SIG-M5 (cell line): ENCODE measurements around the gene ITGB5.
"Not testable (repeated sequence)": the region's sequence is repeated elsewhere in the genome, so short reads cannot be mapped to it uniquely, and the experiment has no call there.

ENCODE experiments used
- DNase-seq: peaks from one replicate; lab custom pipeline; 2025; lab: John Stamatoyannopoulos, UW

The ITGB5 gene

DNA sequence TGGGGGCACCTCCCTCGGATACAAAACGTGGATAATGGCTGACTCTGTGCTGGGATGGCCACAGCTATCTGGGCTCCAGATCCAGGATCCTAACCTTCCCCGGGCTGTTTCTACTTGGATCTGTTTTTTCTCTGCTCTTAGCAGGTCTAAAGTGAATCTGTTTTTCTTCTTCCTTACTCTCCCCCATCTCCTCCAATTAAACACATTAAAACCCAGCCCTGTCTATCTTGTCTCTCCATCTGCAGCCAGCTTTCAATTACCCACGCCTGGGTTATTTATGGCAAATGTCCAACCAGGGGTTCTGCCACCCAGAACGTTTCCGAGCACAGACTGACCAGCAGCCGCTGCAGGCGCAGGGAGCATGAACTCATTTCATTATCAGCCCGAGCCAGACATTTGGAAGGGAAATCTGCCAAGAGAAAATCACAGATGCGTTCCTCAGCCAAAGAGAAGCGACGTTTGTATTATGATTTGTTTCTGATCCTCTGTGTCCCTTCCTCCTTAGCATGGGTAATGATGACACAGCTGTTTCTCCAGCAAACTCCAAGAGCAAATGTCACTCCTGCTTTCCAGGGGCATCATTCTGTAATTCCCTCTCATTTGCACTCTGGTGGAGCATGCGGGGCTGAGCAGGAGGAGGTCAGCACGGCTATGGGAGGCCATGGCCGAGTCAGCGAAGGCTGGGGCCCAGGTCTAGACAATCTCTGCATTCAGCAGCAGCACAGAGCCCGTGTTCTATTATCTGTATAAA is 114.9 kb downstream of the ITGB5 start:
- no peak for DNase-seq

GRCh38 chr3:124771083-124771445 is 116.1 kb downstream of the ITGB5 start:
- no peak for DNase-seq

GRCh38 chr3:124770336-124771082 is 116.7 kb downstream of the ITGB5 start:
- no peak for DNase-seq

DNA sequence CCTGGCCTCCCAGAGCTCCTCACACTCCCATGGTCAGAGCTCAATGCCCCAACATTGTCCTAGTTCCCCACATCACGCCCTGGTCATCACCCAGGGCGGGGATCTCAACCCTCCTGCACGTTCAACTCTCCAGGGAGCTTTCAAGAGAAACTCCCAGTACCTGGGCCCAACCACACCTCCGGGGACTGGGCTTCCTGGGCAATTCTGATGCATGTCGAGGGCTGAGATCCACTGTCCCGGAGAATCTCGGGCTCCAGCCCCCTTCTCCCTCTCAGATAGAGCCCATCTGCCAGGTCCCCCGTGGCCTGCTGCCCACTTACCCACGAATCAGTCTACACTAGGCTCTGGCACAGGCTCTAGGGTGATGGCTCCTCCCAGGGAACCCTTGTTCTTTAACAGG is 117.7 kb downstream of the ITGB5 start:
- no peak for DNase-seq

DNA sequence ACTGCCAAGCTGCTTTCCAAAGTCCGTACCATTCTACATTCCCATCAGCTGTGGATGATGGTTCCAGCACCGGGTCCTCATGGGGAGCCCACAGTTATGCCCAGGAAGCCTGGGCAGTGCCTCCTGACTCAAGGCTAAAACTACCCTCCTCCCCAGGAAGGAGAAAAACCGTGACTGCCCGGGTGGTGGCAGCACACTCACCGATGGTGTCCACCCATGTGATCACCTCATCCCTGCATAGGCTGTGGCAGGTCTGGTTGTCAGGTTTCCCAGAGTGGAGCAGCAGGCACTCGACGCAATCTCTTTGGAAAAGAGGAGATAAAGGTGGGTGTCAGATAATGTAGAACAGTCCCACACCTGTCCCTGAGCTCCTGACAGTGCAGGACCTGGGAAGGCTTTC is 118.4 kb downstream of the ITGB5 start:
- no peak for DNase-seq

DNA sequence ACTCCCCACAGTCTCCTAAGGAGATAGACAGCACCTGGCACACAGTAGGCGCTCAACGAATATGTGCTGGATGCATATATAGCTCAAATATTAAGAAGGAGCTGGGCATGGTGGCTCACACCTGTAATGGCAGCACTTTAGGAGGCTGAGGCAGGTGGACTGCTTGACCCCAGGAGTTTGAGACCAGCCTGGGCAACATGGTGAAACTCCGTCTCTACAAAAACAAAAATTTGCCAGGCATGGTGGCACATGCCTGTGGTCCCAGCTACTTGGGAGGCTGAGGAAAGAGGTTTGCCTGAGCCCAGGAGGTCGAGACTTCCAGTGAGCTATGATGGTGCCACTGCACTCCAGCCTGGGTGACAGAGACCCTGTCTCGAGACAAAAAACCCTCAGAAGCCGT is 119.5 kb downstream of the ITGB5 start:
- DNase-seq = no peak

DNA sequence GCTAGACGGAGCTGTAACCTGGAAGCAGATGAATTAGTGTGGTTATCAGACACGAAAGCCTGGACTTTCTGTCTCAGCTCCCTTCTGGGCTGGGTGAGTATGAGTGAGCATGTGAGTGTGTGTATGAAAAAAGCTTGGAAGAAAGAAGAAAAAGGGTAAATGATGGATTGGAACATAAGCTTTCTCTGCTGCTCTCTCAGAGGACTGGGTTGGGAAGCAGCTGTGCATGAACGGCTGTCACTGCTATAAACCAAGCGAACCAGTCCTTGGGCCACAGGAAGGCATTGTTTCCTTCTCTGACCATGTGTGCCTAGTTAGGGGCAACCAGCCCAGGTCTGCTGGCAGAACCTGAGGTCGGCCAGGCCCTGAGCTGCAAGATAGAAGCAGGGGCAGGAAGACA is 119.9 kb downstream of the ITGB5 start:
- no peak for DNase-seq

DNA sequence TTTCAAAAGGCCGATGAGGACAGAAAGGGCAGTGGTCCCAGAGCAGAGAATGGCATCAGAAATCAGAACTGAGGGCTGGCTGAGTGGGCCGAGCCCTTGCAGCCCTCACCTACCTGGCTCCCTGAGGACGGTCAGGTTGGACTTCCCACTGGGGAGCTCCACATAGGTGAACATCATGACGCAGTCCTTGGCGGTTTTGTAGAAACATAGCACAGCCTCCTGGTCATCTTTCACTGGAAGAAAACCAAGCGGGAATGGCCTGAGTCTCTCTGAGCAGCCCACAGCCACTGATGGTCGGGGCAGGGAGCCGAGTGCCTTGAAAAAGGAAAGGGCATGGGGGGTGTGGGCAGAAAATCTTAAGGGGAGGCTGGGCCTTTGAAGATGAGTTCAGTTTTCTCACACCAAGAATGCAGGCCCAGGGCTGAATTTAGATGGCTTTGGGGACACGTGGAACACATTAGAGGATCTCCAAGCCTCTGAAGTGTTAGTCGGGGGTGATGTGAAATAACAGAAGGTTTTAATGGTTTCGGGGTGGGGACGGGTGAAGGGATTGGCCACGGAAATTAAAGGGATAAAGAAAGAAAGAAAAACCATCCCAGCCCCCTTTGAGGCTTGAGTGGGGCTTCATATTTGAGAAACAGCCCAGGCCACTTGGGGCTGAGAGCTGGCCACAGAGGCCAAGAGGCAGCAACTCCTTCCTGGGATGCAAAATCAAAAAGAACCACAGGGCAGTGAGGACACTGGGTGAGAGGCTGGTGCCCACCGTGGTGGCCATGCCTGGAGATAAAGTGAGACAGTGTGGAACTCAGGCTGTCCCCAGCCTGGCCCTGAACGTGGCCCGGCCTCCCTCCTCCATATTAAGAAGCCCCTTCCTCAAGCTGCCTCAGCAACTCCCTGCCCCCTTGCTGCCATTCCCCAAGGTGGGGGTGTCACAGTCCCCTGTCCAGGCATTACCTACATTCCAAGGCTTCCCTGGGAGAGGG is 120.8 kb downstream of the ITGB5 start:
- no peak for DNase-seq

- no peak for DNase-seq
Observed at GRCh38 chr3:124765197-124765840, 121.8 kb downstream of the ITGB5 start.

- DNase-seq = no peak
Observed at GRCh38 chr3:124764746-124765145, 122.4 kb downstream of the ITGB5 start.

GRCh38 chr3:124763644-124764358 is 123.4 kb downstream of the ITGB5 start:
- DNase-seq = no peak

GRCh38 chr3:124763206-124763605 is 124.0 kb downstream of the ITGB5 start:
- DNase-seq = no peak

DNA sequence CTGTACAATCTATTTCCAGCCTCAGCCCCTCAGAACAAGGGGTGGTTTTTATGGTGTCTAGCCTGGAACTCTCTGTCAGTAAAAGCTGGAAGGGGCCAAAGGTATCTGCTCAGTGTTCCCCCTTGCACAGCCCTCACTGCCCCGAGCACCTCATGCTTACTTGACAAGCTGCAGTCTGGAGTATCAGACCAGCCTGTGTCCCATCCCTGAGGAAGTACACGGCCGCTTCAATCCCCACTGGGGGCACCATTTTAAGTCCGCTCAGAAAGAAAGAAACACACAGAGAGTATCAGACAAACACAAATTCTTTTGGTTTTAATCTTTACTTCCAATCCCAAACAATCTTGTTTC is 124.5 kb downstream of the ITGB5 start:
- no peak for DNase-seq

DNA sequence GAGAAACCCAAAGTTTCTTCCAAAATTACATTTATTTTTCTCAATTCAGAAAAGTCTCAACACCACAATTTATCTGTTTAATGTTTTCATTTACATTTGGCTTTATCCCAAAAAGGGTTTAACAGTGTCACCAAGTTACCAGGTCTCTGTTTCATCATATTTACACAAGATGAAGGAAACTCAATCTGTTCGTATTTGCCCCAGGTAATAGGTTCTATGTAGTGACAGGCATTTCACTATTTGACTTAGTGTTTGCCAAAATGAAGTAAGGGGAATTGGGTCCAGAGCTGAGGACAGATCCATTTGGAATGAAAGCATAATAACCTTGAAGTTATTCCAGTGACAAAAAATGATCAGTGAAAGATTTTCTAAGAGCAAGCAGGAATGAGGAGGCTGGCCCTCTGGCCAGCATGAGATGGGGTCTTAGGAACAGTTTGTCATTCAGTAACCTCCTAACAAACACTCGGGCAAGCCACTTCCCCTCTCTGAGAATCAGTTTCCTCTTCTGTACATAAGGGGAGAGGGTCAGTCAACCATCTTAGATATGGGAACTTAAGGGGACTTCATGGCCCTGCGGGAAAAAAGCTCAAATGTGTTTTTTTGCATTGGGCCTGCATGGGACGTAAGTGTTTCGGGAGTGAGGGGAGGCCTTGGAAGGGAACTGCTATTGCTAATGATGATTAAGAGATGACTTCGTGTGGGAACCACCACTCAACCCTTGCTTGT is 125.1 kb downstream of the ITGB5 start:
- no peak for DNase-seq

DNA sequence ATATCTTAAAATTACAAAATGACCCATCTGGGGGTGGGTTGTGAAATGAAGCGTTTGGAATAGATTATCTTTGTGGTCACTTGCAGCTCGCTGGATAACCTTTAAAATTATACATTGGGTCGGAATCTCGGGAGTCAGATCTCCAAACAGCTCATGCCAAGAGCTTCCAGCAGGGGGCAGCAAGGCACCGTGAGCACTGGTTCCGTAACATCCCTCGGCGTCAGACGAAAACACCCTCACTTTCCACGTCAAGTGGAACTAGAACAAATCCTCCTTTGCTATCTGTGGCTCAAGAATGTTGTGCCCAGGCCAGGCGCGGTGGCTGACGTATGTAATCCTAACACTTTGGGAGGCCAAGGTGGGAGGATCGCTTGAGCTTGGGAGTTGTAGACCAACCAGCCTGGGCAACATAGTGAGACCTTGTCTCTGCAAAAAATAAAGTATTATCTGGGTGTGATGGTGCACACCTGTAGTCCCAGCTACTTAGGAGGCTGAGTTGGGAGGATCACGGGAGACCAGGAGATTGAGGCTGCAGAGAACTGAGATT is 125.8 kb downstream of the ITGB5 start:
- DNase-seq = no peak

- no peak for DNase-seq
Observed at GRCh38 chr3:124760601-124761000, 126.6 kb downstream of the ITGB5 start.

DNA sequence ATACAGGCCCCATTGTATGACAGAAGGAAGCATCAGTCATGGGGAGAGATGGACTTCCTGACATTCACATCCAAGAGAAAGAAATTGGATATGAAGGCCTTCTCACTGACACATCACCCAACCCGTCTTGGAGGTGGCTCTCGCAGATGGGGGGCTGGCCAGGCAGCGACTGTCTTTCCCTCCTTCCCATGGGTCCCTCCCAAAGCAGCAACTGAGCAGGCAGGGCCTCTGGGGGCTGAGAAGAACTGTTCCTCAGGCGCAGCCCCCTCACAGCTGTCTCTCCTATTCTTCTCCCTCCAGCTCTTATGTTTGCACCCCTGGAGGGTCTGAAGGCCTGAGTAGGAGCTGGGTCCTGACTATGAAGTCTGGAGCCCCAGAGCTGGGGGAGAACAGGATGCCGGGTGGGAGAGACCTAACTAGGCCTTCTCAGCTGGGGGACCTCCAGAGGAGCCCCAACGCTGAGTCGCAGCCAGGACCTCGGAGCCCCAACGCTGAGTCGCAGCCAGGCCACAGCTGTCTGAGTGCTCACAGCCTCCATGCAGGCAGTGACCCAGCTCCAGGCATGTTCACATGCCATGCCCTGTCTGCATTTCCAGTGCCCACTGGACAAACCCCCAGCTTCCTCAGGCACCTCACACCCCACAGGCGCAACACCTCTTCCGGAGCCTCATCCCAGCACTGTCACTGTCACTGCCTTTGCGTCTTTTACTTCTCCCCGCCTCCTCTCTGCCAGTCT is 127.3 kb downstream of the ITGB5 start:
- no peak for DNase-seq

GRCh38 chr3:124758851-124759635 is 128.1 kb downstream of the ITGB5 start:
- no peak for DNase-seq

- not testable (repeated sequence) for DNase-seq
Observed at GRCh38 chr3:124757926-124758325, 129.2 kb downstream of the ITGB5 start.
